K562 (cell line): ENCODE data around the gene KCNT1. TPM values are rescaled to one million over a fixed set of nuclear protein-coding genes. Genes with fewer than 3 reads are reported as not detected.

Source experiments
- ATAC-seq: fragments of 200-7000 bp; cut with Tn5 transposase; 3 replicates; pipeline ENCODE4 v1.9.1; 2020; ENCODE audit warnings: moderate library complexity
- BruUV-seq: library from RNA; stranded (reverse); fragments of 400-500 nt; replicated peaks from 2 replicates; lab custom pipeline; 2021; lab: Mats Ljungman, UMichigan
- CTCF ChIA-PET: fragments of 300-600 bp; formaldehyde crosslinking; extraction: SDS; loops from one replicate; lab custom pipeline; 2021; ENCODE audit warnings: low intra/inter-chr PET ratio; lab: Yijun Ruan, JAX
- POLR2A ChIA-PET: fragments of 300-600, 350-650 bp; sonication (Branson Sonifier 250); formaldehyde crosslinking; extraction: SDS; loops from one replicate; lab custom pipeline; 2021; ENCODE audit warnings: antibody characterized with exemption, inconsistent platforms; lab: Yijun Ruan, JAX
- DNase-seq, 4 experiments: peaks; one replicate each; pipeline versions ENCODE4 v3.0.0 to v3.0.0-alpha.2; 2011 to 2018; ENCODE audit warnings: low spot score in 3 of 4, mixed read lengths in 3 of 4; ENCODE audit errors: extremely low read depth in 1 of 4
- FAIRE-seq: peaks from 2 replicates; lab custom pipeline; 2011; peaks lifted over from hg19 to GRCh38; lab: Jason Lieb, UNC
- H2AFZ ChIP-seq: 2 replicates; pipeline ENCODE4 v1.6.0; 2011; ENCODE audit warnings: low read depth, low read length, control low read depth, inconsistent platforms
- H3K27ac ChIP-seq: fragments of 200-600 bp; 3 replicates; pipeline ENCODE4 v1.8.0; 2011; ENCODE audit warnings: low read depth, mild to moderate bottlenecking, control low read depth, inconsistent platforms, low read length, moderate library complexity, mixed read lengths; ENCODE audit errors: extremely low read depth
- H3K27me3 ChIP-seq, 2 experiments: fragments of 300-600 bp in 1 of 2; 2 replicates in 1 of 2; 3 replicates in 1 of 2; pipeline versions ENCODE4 v1.6.0 to v1.8.0; 2011; ENCODE audit warnings: inconsistent platforms in 2 of 2, low read length in 2 of 2, mild to moderate bottlenecking in 1 of 2, mixed read lengths in 1 of 2, moderate library complexity in 1 of 2; ENCODE audit not compliant: control insufficient read depth in 2 of 2, insufficient read depth in 2 of 2
- H3K36me3 ChIP-seq: fragments of 300-600 bp; 3 replicates; pipeline ENCODE4 v1.8.0; 2011; ENCODE audit warnings: mild to moderate bottlenecking, low read length, inconsistent platforms; ENCODE audit not compliant: control insufficient read depth, insufficient read depth
- H3K4me1 ChIP-seq, 2 experiments: fragments of 200-600 bp in 1 of 2; replicated peaks in 1 of 2; 2 replicates in 1 of 2; 3 replicates in 1 of 2; pipeline versions ENCODE4 v1.5.1 to v1.8.0; 2011; ENCODE audit warnings: inconsistent platforms in 2 of 2, low read length in 2 of 2, mild to moderate bottlenecking in 1 of 2, mixed read lengths in 1 of 2, moderate library complexity in 1 of 2; ENCODE audit not compliant: control insufficient read depth in 2 of 2, insufficient read depth in 2 of 2
- H3K4me2 ChIP-seq: 2 replicates; pipeline ENCODE4 v1.6.1; 2011; ENCODE audit warnings: low read length, control low read depth, inconsistent platforms, mixed read lengths; ENCODE audit not compliant: insufficient read depth
- H3K4me3 ChIP-seq: fragments of 200-600 bp; sonication (generic), shearing (Covaris generic); 2 replicates; pipeline ENCODE4 v1.5.1; 2016; ENCODE audit warnings: control low read depth, inconsistent platforms
- H3K79me2 ChIP-seq: fragments of 200-600 bp; 3 replicates; pipeline ENCODE4 v1.8.0; 2011; ENCODE audit warnings: low read length, inconsistent platforms; ENCODE audit not compliant: control insufficient read depth, insufficient read depth
- H3K9ac ChIP-seq, 2 experiments: 2 replicates each; pipeline versions ENCODE4 v1.6.0 to v1.6.1; 2011; ENCODE audit warnings: low read depth in 2 of 2, low read length in 2 of 2, control low read depth in 1 of 2, inconsistent platforms in 1 of 2, mild to moderate bottlenecking in 1 of 2, mixed read lengths in 1 of 2; ENCODE audit not compliant: insufficient read depth in 1 of 2
- H3K9me1 ChIP-seq: one replicate; pipeline ENCODE4 v1.6.0; 2011; ENCODE audit warnings: inconsistent platforms, mild to moderate bottlenecking, low read length, moderate library complexity; ENCODE audit not compliant: control insufficient read depth, insufficient read depth
- H3K9me3 ChIP-seq: replicated peaks from 2 replicates; pipeline ENCODE4 v1.5.1; 2011; ENCODE audit warnings: low read depth, low read length, inconsistent platforms; ENCODE audit not compliant: control insufficient read depth, insufficient read depth
- H4K20me1 ChIP-seq: replicated peaks from 2 replicates; pipeline ENCODE4 v1.6.1; 2011; ENCODE audit warnings: low read length, inconsistent platforms, mixed read lengths; ENCODE audit not compliant: control insufficient read depth, insufficient read depth
- BCOR ChIP-seq: fragments of 450-650 bp; IDR thresholded peaks from 2 replicates; pipeline ENCODE4 v1.6.1; 2016
- BRD9 ChIP-seq: fragments of 450-650 bp; IDR thresholded peaks from 2 replicates; pipeline ENCODE4 v1.6.1; 2018; ENCODE audit warnings: low read depth; ENCODE audit not compliant: partially characterized antibody
- CCNT2 ChIP-seq: IDR thresholded peaks from 2 replicates; pipeline ENCODE4 v1.6.1; 2011; ENCODE audit warnings: borderline replicate concordance, low read depth, mild to moderate bottlenecking, moderate library complexity, mixed read lengths, low read length; ENCODE audit not compliant: insufficient read length; ENCODE audit errors: extremely low read depth
- DACH1 ChIP-seq: fragments of 450-650 bp; IDR thresholded peaks from 2 replicates; pipeline ENCODE4 v1.6.1; 2018; ENCODE audit not compliant: partially characterized antibody
- ETS2 ChIP-seq: IDR thresholded peaks from 2 replicates; pipeline ENCODE4 v1.6.1; 2016; ENCODE audit warnings: borderline replicate concordance, missing genetic modification characterization, mild to moderate bottlenecking, moderate library complexity, missing compliant biosample characterization; ENCODE audit not compliant: poor library complexity, severe bottlenecking
- KDM4B ChIP-seq, 2 experiments: fragments of 450-650 bp in 1 of 2; sonication (generic) in 1 of 2; IDR thresholded peaks; 2 replicates each; pipeline ENCODE4 v1.6.1; 2016 to 2017; ENCODE audit warnings: borderline replicate concordance in 2 of 2, antibody characterized with exemption in 1 of 2, low read depth in 1 of 2, mild to moderate bottlenecking in 1 of 2
- MEF2A ChIP-seq: IDR thresholded peaks from 2 replicates; pipeline ENCODE4 v1.6.1; 2011; ENCODE audit warnings: low read depth, mild to moderate bottlenecking, low read length, moderate library complexity; ENCODE audit not compliant: control insufficient read depth
- SMAD3 ChIP-seq: fragments of 450-650 bp; formaldehyde crosslinking; conservative IDR thresholded peaks from 2 replicates; pipeline ENCODE4 v1.4.0; 2020; ENCODE audit warnings: mild to moderate bottlenecking
- SMC3 ChIP-seq: conservative IDR thresholded peaks from 2 replicates; pipeline ENCODE4 v1.6.1; 2011; ENCODE audit warnings: low read depth, low read length, improper control_type of control experiment; ENCODE audit not compliant: insufficient read depth
- ZNF12 ChIP-seq: sonication (generic); formaldehyde crosslinking; IDR thresholded peaks from 2 replicates; pipeline ENCODE4 v1.4.0; 2020; ENCODE audit warnings: mild to moderate bottlenecking, missing genetic modification reagents
- ZNF146 ChIP-seq: IDR thresholded peaks from one replicate; pipeline ENCODE4 v1.6.1; 2018; ENCODE audit warnings: missing compliant biosample characterization; ENCODE audit not compliant: unreplicated experiment
- ZNF197 ChIP-seq: fragments of 200-800 bp; sonication (Bioruptor generic); IDR thresholded peaks from 2 replicates; pipeline ENCODE4 v1.6.1; 2016; ENCODE audit warnings: low read depth, missing genetic modification characterization, missing compliant biosample characterization
- ZNF766 ChIP-seq: fragments of 200-800 bp; sonication (Bioruptor generic); conservative IDR thresholded peaks from 2 replicates; pipeline ENCODE4 v1.6.1; 2016; ENCODE audit warnings: missing genetic modification characterization, missing compliant biosample characterization
- WGBS: fragments of 100-300 bp; shearing (Covaris generic); methylation state at CpG from one replicate; pipeline ENCODE4 v1.1.6; 2016; ENCODE audit warnings: low coverage, mixed read lengths; ENCODE audit not compliant: insufficient coverage; ENCODE audit errors: missing lambda C conversion rate; 5-methylcytosine and 5-hydroxymethylcytosine counted together
- in situ Hi-C: fragments of 300-500 bp; cut with MboI; formaldehyde crosslinking; loops from 4 replicates; pipeline ENCODE4 v1.15.0; 2018; ENCODE audit warnings: inconsistent platforms, mixed read lengths
- intact Hi-C: fragments of 100-400 bp; cut with micrococcal nuclease; formaldehyde crosslinking; loops from 2 replicates; pipeline ENCODE4 v1.14.2; 2022
- polyA plus RNA-seq, 8 experiments: library from polyadenylated mRNA; depleted of rRNA in 4 of 8; stranded (reverse) in 5 of 8; unstranded in 3 of 8; fragments of >200 nt; fragmentation: Nextera tagmentation in 2 of 8; fragmentation: Illumina TruSeq in 1 of 8; extraction: Ambion mirVana in 2 of 8; extraction: Trizol in 1 of 8; gene quantifications; 2 replicates each; pipeline versions ENCODE4 v1.2.1 to v1.2.3, GENCODE V29; 2011 to 2014; ENCODE audit warnings: inconsistent platforms in 1 of 8, missing spikeins in 1 of 8
- total RNA-seq, 7 experiments: library from RNA; depleted of rRNA in 6 of 7; stranded (reverse); fragments of >200 nt in 6 of 7; fragmentation: Illumina TruSeq in 2 of 7; extraction: Trizol in 2 of 7; gene quantifications; 2 replicates each; pipeline versions ENCODE4 v1.2.1 to v1.2.3, GENCODE V29; 2011 to 2021; ENCODE audit warnings: low replicate concordance in 1 of 7
- TF ChIP-seq, protein P1 (sequence below): sonication (generic); IDR thresholded peaks from 2 replicates; pipeline ENCODE4 v1.6.1; 2016
- TF ChIP-seq, protein P2 (sequence below): sonication (generic); formaldehyde crosslinking; IDR thresholded peaks from 2 replicates; pipeline ENCODE4 v1.8.1; 2023; ENCODE audit warnings: mild to moderate bottlenecking, missing genetic modification reagents

The KCNT1 gene
- total and polyA plus RNA-seq, 9 of the 15 experiments (the other 6 are each of a cell fraction or from before 2014, with no cell fraction given): 0.05 TPM; not detected in 8

DNA sequence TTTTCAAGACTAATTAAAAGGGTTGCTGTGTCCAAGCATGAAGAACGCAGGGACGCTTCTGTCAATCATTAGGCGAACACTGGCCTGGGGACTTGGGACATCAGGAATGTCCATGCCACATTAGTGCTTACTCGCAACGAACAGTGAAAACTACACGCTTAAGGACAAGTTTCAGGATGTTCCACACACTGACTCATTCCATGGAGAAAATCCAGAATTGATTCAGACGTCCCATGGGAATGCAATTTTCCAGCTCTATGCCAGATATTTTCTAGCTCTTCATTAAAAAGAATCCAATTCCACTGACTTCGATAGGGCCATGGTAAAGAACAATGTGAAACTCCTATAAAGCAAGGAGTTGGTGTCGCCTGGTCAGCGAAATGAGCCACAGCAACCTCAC is 107.2 kb downstream of the KCNT1 start:
- BruUV-seq: no TSS peak
- no peak for FAIRE-seq
- CTCF ChIA-PET: no interaction called here
- 97% methylated on average over 10 of the region's 10 CpGs for WGBS
- Histone ChIP-seq H2AFZ (no peak overlapping the region), H3K27ac (no peak overlapping the region), H3K9me1 (no peaks in the 10 kb centered on the region), H3K4me2 (no peak overlapping the region), H3K27me3 (no peaks in the 10 kb centered on the region), H3K9ac (no peak overlapping the region), H3K9me3 (no peaks in the 10 kb centered on the region), H3K4me1 (peaks cover 0 to 13% of the 10 kb centered on the region in 2 experiments; a peak in 2 of 5 replicates), H4K20me1 (0 out of 2 replicates have a peak, but pooled peaks cover 4% of the 10 kb centered on the region), H3K79me2 (no peaks in the 10 kb centered on the region), H3K36me3 (peaks cover 41% of the 10 kb centered on the region; the same call in 2 of the 3 replicates), H3K4me3 (no peak overlapping the region)
- in situ Hi-C loops (no loop called here), intact Hi-C loops (no loop called here)
- no peak for DNase-seq
- TF ChIP-seq, protein P1, sequence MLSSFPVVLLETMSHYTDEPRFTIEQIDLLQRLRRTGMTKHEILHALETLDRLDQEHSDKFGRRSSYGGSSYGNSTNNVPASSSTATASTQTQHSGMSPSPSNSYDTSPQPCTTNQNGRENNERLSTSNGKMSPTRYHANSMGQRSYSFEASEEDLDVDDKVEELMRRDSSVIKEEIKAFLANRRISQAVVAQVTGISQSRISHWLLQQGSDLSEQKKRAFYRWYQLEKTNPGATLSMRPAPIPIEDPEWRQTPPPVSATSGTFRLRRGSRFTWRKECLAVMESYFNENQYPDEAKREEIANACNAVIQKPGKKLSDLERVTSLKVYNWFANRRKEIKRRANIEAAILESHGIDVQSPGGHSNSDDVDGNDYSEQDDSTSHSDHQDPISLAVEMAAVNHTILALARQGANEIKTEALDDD: no peak
- TF ChIP-seq ZNF766 (CRISPR knock-in tag) (no peak), ZNF197 (CRISPR knock-in tag) (no peak), ZNF146 (CRISPR knock-in tag) (no peak), CCNT2 (no peak), BRD9 (no peak), BCOR (no peak), DACH1 (no peak), KDM4B (IDR thresholded peaks at IDR 0.05; ENCODE audit: borderline replicate concordance in 2 of 2, low read depth in 1 of 2) (no peak), ETS2 (no peak), ZNF12 (CRISPR knock-in tag) (no peak), SMC3 (no peak), SMAD3 (no peak), MEF2A (no peak)
- TF ChIP-seq, protein P2, sequence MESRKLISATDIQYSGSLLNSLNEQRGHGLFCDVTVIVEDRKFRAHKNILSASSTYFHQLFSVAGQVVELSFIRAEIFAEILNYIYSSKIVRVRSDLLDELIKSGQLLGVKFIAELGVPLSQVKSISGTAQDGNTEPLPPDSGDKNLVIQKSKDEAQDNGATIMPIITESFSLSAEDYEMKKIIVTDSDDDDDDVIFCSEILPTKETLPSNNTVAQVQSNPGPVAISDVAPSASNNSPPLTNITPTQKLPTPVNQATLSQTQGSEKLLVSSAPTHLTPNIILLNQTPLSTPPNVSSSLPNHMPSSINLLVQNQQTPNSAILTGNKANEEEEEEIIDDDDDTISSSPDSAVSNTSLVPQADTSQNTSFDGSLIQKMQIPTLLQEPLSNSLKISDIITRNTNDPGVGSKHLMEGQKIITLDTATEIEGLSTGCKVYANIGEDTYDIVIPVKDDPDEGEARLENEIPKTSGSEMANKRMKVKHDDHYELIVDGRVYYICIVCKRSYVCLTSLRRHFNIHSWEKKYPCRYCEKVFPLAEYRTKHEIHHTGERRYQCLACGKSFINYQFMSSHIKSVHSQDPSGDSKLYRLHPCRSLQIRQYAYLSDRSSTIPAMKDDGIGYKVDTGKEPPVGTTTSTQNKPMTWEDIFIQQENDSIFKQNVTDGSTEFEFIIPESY (CRISPR knock-in tag): no peak
- POLR2A ChIA-PET: interaction anchor here (0.8 kb wide), 1 partner anchor 10 kb away, joined by 3 read pairs; no protein-coding TSS in a partner anchor
- ATAC-seq: no peak
